Lung (tissue), 12 donors: ENCODE results near the gene EPHA6. TPM values are rescaled to one million over a fixed set of nuclear protein-coding genes. Genes with fewer than 3 reads are reported as not detected.
"Not testable (repeated sequence)": the region's sequence is repeated elsewhere in the genome, so short reads cannot be mapped to it uniquely, and the experiment has no call there.

ENCODE experiments used
- ATAC-seq: fragments of 200-7000 bp; cut with Tn5 transposase; one replicate; pipeline ENCODE4 v1.9.1; 2020; ENCODE audit warnings: moderate number of reproducible peaks; ENCODE audit not compliant: insufficient read depth, low FRiP score
- DNase-seq, 3 donors: peaks; one replicate each; pipeline ENCODE4 v3.0.0-alpha.2; 2013 to 2017
- H3K27ac ChIP-seq, 2 donors: one replicate each; pipeline ENCODE4 v1.5.1; 2013; ENCODE audit warnings: mild to moderate bottlenecking in 2 of 2, moderate library complexity in 2 of 2, control low read depth in 1 of 2, inconsistent platforms in 1 of 2, low read depth in 1 of 2, low read length in 1 of 2
- H3K27me3 ChIP-seq, 3 donors: one replicate each; pipeline ENCODE4 v1.5.1; 2013; ENCODE audit warnings: low read length in 2 of 3; ENCODE audit not compliant: control insufficient read depth in 3 of 3, insufficient read depth in 3 of 3
- H3K36me3 ChIP-seq, 4 donors: one replicate each; pipeline ENCODE4 v1.5.1; 2013; ENCODE audit warnings: low read length in 4 of 4, mild to moderate bottlenecking in 1 of 4, moderate library complexity in 1 of 4; ENCODE audit not compliant: control insufficient read depth in 4 of 4, insufficient read depth in 4 of 4
- H3K4me1 ChIP-seq, 5 donors: one replicate each; pipeline ENCODE4 v1.5.1; 2013; ENCODE audit warnings: low read length in 5 of 5, mild to moderate bottlenecking in 2 of 5, moderate library complexity in 1 of 5; ENCODE audit not compliant: control insufficient read depth in 5 of 5, insufficient read depth in 5 of 5
- H3K4me3 ChIP-seq: one replicate; pipeline ENCODE4 v1.5.1; 2013; ENCODE audit warnings: mild to moderate bottlenecking, control low read depth, moderate library complexity
- H3K9ac ChIP-seq, 2 donors: one replicate each; pipeline ENCODE4 v1.5.1; 2013; ENCODE audit warnings: low read length in 2 of 2, control low read depth in 1 of 2; ENCODE audit not compliant: insufficient read depth in 1 of 2
- H3K9me3 ChIP-seq, 4 donors: one replicate each; pipeline ENCODE4 v1.5.1; 2013; ENCODE audit warnings: low read length in 3 of 4, mild to moderate bottlenecking in 1 of 4, moderate library complexity in 1 of 4; ENCODE audit not compliant: control insufficient read depth in 4 of 4, insufficient read depth in 3 of 4
- WGBS, 2 donors: extraction: QIAGEN DNeasy Blood & Tissue Kit; methylation state at CpG; one replicate each; pipeline ENCODE4 v1.1.7; 2013; 5-methylcytosine and 5-hydroxymethylcytosine counted together
- polyA plus RNA-seq, 2 donors: library from polyadenylated mRNA; stranded (reverse); fragments of 200-250 nt; gene quantifications; one replicate each; pipeline ENCODE4 v1.2.1, GENCODE V29; 2013
- total RNA-seq, 2 donors: library from RNA; depleted of rRNA in 1 of 2; stranded (reverse); fragments of >200 nt in 1 of 2; gene quantifications; one replicate each; pipeline ENCODE4 v1.2.1, GENCODE V29; 2014 to 2021
- TF ChIP-seq, protein P1 (sequence below): IDR thresholded peaks from 2 replicates; pipeline ENCODE4 v1.5.1; 2012; ENCODE audit warnings: mild to moderate bottlenecking; ENCODE audit errors: control extremely low read depth, extremely low read depth
- donor health status: control.
- donor health status: control.
- donor health status: Bipolar disorder and iron deficiency.
- donor health status: healthy.
- donor health status: DM: yes; HTN: yes; CAD: no.

Gene EPHA6
- total and polyA plus RNA-seq, 4 donors, result 0.31 to 1.3 TPM; not detected in 2

DNA sequence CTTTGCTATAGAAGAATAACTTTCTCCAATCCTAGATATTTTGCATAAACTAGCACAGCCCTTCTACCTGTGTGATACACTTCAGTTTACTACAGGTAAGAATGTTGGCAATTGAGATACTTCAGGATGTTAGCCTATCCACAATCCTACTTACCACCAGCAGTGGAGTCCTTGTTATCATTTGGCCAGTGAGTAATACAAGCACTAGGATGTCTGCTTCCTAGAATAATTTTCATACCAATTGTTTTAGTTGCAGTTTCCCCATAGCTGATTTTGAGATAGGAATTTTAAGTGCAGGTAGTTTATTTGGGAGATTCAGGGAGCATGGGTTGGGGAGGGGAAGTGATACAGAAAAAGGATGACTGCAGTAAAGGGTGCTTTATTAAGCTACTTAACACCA is 147.2 kb downstream of the EPHA6 start:
- TF ChIP-seq, protein P1, sequence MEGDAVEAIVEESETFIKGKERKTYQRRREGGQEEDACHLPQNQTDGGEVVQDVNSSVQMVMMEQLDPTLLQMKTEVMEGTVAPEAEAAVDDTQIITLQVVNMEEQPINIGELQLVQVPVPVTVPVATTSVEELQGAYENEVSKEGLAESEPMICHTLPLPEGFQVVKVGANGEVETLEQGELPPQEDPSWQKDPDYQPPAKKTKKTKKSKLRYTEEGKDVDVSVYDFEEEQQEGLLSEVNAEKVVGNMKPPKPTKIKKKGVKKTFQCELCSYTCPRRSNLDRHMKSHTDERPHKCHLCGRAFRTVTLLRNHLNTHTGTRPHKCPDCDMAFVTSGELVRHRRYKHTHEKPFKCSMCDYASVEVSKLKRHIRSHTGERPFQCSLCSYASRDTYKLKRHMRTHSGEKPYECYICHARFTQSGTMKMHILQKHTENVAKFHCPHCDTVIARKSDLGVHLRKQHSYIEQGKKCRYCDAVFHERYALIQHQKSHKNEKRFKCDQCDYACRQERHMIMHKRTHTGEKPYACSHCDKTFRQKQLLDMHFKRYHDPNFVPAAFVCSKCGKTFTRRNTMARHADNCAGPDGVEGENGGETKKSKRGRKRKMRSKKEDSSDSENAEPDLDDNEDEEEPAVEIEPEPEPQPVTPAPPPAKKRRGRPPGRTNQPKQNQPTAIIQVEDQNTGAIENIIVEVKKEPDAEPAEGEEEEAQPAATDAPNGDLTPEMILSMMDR, result no peak
- no peak overlapping the region for H3K4me3 ChIP-seq

DNA sequence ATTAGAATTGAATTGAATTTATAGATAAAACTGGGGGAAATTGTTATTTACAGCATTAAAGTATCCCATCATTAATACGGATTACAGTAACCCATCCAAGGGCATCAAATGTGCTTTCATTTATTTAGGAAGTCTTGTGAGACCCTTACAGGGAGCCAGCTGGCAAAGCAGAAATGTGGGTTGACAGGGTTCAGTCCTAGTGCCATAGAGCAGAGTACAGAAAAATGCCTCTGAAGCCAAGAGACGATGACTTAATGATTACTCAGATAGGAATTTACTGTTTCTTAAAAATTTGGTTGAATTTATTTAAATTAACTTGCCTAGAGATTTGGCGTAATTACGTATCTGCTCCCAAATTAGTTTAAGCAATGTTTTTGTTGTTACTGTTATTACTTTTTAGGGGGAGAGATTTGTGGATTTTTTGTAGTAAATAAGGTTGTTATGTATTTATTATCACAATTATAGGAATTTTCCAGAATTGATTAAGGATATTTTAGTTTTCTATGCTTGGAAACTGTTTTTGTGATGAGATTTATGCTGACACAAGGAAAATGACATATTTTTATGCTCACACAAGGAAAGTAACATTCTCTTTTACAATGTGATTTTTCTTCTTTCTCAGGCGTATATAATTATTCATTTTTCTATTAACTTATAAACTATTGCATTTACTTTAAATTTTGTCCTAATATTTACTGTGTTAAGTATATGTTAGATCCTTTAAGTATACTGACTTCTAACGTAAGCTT is 152.0 kb downstream of the EPHA6 start:
- Histone ChIP-seq H3K27ac (no peak overlapping the region), H3K4me1 (no peaks in the 10 kb centered on the region), H3K9ac (no peak overlapping the region), H3K4me3 (no peak overlapping the region), H3K27me3 (no peaks in the 10 kb centered on the region), H3K36me3 (no peaks in the 10 kb centered on the region), H3K9me3 (no peaks in the 10 kb centered on the region)
- no peak for DNase-seq
- WGBS, 2 donors, result 87 to 89% methylated on average over 6 of the region's 6 CpGs
- TF ChIP-seq, protein P1, result no peak
- ATAC-seq, result no peak

More for the DNA sequence above, 147.2 kb downstream of the EPHA6 start:
- Histone ChIP-seq H3K27me3 (no peaks in the 10 kb centered on the region), H3K27ac (no peak overlapping the region), H3K4me1 (no peaks in the 10 kb centered on the region), H3K9ac (no peak overlapping the region), H3K36me3 (no peaks in the 10 kb centered on the region), H3K9me3 (no peaks in the 10 kb centered on the region)
- DNase-seq, result no peak
- no peak for ATAC-seq

DNA sequence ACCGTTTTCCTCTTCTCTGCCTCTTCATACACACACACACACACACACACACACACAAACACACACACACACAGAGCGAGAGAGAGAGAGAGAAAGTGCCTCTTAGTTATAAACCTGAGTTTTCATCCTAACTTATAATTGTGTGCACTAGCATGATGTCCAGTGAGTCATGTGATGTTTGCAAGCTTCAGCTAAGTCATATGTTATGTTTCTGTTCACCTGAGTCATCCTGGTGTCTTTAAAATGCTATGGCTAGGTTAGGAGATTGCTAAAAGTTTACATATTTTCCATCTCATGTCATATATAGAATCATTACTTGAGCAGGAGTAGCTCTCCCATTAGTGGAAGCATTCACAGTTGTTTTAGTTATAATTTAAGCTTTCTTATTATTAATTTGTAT is 155.8 kb downstream of the EPHA6 start:
- no peak overlapping the region for H3K27ac ChIP-seq
- no peak overlapping the region for H3K4me3 ChIP-seq
- no peaks in the 10 kb centered on the region for H3K4me1 ChIP-seq
- no peak overlapping the region for H3K9ac ChIP-seq
- TF ChIP-seq, protein P1, result no peak
- WGBS, 2 donors, result 72 to 84% methylated on average over 2 of the region's 2 CpGs
- no peaks in the 10 kb centered on the region for H3K36me3 ChIP-seq
- ATAC-seq, result no peak
- no peaks in the 10 kb centered on the region for H3K9me3 ChIP-seq
- no peaks in the 10 kb centered on the region for H3K27me3 ChIP-seq
- DNase-seq, result no peak

GRCh38 chr3:96977671-96978070 is 163.3 kb downstream of the EPHA6 start:
- H3K9me3 ChIP-seq, result no peaks in the 10 kb centered on the region
- no peak overlapping the region for H3K9ac ChIP-seq
- H3K27ac ChIP-seq, result no peak overlapping the region
- H3K4me3 ChIP-seq, result no peak overlapping the region
- no peaks in the 10 kb centered on the region for H3K27me3 ChIP-seq
- DNase-seq (no peak), ATAC-seq (no peak)
- H3K4me1 ChIP-seq, result no peaks in the 10 kb centered on the region
- no peaks in the 10 kb centered on the region for H3K36me3 ChIP-seq
- TF ChIP-seq, protein P1, result no peak

- not testable (repeated sequence) for ATAC-seq, H3K4me3 ChIP-seq
Observed at GRCh38 chr3:96983716-96984115, 169.3 kb downstream of the EPHA6 start.

More at GRCh38 chr3:96983716-96984115, 169.3 kb downstream of the EPHA6 start:
- H3K9me3 ChIP-seq, H3K9ac ChIP-seq, H3K27me3 ChIP-seq, H3K36me3 ChIP-seq, DNase-seq, H3K4me1 ChIP-seq, H3K27ac ChIP-seq: not testable (repeated sequence)
- 89 to 95% methylated on average over 7 of the region's 7 CpGs for WGBS, 2 donors
